Astrocyte (in vitro differentiated cells and primary cell): ENCODE results near the gene CUL7.

Experiments used
- EZH2 ChIP-seq: IDR thresholded peaks from 2 replicates; pipeline ENCODE4 v1.6.1; 2012; ENCODE audit warnings: mild to moderate bottlenecking, low read length, inconsistent platforms; ENCODE audit not compliant: insufficient read depth
- TF ChIP-seq, protein P1 (sequence below): IDR thresholded peaks from 2 replicates; pipeline ENCODE4 v1.5.1; 2011; ENCODE audit warnings: low read depth, mild to moderate bottlenecking, inconsistent platforms, low read length, moderate library complexity; ENCODE audit not compliant: insufficient read depth

DNA sequence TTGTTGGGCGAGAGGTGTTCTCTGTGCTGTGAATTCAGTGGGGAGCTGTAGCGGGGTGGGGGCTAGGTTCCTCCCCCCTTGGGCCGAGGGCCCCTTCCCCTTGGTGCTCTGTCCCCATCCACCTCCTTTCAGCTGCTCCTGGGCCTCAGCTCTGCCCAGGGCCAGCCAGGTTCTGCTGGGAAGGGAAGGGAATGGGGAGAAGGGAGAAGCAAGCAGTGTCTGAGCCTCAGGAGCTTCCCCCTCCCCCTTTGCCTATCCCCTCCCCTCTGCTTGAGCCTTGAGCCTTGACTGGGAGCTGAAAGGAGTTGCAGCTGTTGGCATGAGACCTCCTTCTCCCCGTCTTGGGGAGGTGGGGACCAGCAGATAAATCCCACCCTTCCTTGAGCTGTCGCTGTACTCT lies 32.8 kb downstream of the CUL7 start:
- no peak for TF ChIP-seq EZH2
- TF ChIP-seq, protein P1, sequence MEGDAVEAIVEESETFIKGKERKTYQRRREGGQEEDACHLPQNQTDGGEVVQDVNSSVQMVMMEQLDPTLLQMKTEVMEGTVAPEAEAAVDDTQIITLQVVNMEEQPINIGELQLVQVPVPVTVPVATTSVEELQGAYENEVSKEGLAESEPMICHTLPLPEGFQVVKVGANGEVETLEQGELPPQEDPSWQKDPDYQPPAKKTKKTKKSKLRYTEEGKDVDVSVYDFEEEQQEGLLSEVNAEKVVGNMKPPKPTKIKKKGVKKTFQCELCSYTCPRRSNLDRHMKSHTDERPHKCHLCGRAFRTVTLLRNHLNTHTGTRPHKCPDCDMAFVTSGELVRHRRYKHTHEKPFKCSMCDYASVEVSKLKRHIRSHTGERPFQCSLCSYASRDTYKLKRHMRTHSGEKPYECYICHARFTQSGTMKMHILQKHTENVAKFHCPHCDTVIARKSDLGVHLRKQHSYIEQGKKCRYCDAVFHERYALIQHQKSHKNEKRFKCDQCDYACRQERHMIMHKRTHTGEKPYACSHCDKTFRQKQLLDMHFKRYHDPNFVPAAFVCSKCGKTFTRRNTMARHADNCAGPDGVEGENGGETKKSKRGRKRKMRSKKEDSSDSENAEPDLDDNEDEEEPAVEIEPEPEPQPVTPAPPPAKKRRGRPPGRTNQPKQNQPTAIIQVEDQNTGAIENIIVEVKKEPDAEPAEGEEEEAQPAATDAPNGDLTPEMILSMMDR, result no peak
